OCI-LY3 (cell line): Measurements from ENCODE around the gene ZNF346.

Experiments used
- EZH2phosphoT487 ChIP-seq: fragments of 200-600 bp; shearing (Covaris generic); IDR thresholded peaks from 2 replicates; pipeline ENCODE4 v1.6.1; 2018; ENCODE audit warnings: antibody characterized with exemption, mixed run types, low read depth
- TF ChIP-seq, protein P1 (sequence below): fragments of 200-600, 300-600 bp; sonication (generic); IDR thresholded peaks from 2 replicates; pipeline ENCODE4 v1.5.1; 2014; ENCODE audit warnings: antibody characterized with exemption, low read length, low read depth

DNA sequence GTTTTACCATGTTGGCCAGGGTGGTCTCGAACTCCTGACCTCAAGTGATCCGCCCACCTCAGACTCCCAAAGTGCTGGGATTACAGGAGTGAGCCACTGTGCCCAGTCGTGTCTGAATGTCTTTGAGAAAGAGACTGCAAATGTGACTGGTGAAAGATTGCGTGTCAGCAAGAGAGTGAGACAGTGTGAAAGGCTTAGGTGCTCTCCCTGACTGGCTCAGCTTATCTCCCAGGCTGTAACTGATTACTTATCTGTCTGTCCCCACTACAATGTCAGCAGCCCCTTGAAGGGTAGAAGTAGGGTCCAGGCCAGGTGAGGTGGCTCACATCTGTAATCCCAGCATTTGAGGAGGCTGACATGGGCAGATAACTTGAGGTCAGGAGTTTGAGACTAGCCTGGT, 60.9 kb downstream of the ZNF346 start:
- TF ChIP-seq, protein P1, sequence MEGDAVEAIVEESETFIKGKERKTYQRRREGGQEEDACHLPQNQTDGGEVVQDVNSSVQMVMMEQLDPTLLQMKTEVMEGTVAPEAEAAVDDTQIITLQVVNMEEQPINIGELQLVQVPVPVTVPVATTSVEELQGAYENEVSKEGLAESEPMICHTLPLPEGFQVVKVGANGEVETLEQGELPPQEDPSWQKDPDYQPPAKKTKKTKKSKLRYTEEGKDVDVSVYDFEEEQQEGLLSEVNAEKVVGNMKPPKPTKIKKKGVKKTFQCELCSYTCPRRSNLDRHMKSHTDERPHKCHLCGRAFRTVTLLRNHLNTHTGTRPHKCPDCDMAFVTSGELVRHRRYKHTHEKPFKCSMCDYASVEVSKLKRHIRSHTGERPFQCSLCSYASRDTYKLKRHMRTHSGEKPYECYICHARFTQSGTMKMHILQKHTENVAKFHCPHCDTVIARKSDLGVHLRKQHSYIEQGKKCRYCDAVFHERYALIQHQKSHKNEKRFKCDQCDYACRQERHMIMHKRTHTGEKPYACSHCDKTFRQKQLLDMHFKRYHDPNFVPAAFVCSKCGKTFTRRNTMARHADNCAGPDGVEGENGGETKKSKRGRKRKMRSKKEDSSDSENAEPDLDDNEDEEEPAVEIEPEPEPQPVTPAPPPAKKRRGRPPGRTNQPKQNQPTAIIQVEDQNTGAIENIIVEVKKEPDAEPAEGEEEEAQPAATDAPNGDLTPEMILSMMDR = no peak
- TF ChIP-seq EZH2phosphoT487 = no peak
